Common myeloid progenitor, CD34-positive (primary cell): Measurements from ENCODE around the gene PIK3C2A.
"Not testable (repeated sequence)": the region's sequence is repeated elsewhere in the genome, so short reads cannot be mapped to it uniquely, and the experiment has no call there.

Experiments used
- CTCF ChIA-PET: fragments of 350-600 bp; sonication (Branson Sonifier 250); formaldehyde crosslinking; loops from one replicate; lab custom pipeline; 2021; ENCODE audit warnings: antibody characterized with exemption; lab: Charles Lee
- POLR2A ChIA-PET: fragments of 350-600 bp; sonication (Branson Sonifier 250); formaldehyde crosslinking; loops from one replicate; lab custom pipeline; 2021; ENCODE audit warnings: antibody characterized with exemption; lab: Charles Lee
- DNase-seq, 3 donors: peaks; one replicate each; pipeline versions ENCODE4 v3.0.0 to v3.0.0-alpha.2; 2013
- H3K27ac ChIP-seq, 2 experiments: 1 replicate in 1 of 2; 2 replicates in 1 of 2; pipeline ENCODE4 v1.7.0; 2013; ENCODE audit warnings: inconsistent platforms in 2 of 2, low read length in 2 of 2, mild to moderate bottlenecking in 2 of 2, low read depth in 1 of 2, moderate library complexity in 1 of 2; ENCODE audit not compliant: severe bottlenecking in 2 of 2, insufficient read depth in 1 of 2, poor library complexity in 1 of 2
- H3K27me3 ChIP-seq, 5 experiments: replicated peaks in 2 of 5; 1 replicate in 3 of 5; 2 replicates in 2 of 5; pipeline versions ENCODE4 v1.6.1 to v1.7.0; 2013; ENCODE audit warnings: low read length in 4 of 5, mild to moderate bottlenecking in 2 of 5, moderate library complexity in 2 of 5, inconsistent platforms in 1 of 5; ENCODE audit not compliant: insufficient read depth in 5 of 5, control insufficient read depth in 4 of 5
- H3K36me3 ChIP-seq, 4 experiments: 1 replicate in 2 of 4; 2 replicates in 2 of 4; pipeline versions ENCODE4 v1.6.1 to v1.7.0; 2013; ENCODE audit warnings: low read length in 3 of 4, control low read depth in 1 of 4, mild to moderate bottlenecking in 1 of 4; ENCODE audit not compliant: control insufficient read depth in 4 of 4, insufficient read depth in 4 of 4
- H3K4me1 ChIP-seq, 4 experiments: 1 replicate in 3 of 4; 2 replicates in 1 of 4; pipeline versions ENCODE4 v1.6.1 to v1.7.1; 2013; ENCODE audit warnings: low read length in 3 of 4, mild to moderate bottlenecking in 3 of 4, control low read depth in 1 of 4, inconsistent platforms in 1 of 4, moderate library complexity in 1 of 4; ENCODE audit not compliant: control insufficient read depth in 4 of 4, insufficient read depth in 4 of 4; ENCODE audit errors: control extremely low read depth in 1 of 4
- H3K4me3 ChIP-seq, 7 experiments: 1 replicate in 4 of 7; 2 replicates in 3 of 7; pipeline versions ENCODE4 v1.5.1 to v1.7.0; 2013; ENCODE audit warnings: mild to moderate bottlenecking in 7 of 7, low read length in 6 of 7, moderate library complexity in 6 of 7, inconsistent platforms in 2 of 7, low read depth in 2 of 7, control low read depth in 1 of 7; ENCODE audit not compliant: insufficient read depth in 4 of 7, control insufficient read depth in 1 of 7; ENCODE audit errors: extremely low read depth in 1 of 7
- H3K9me3 ChIP-seq, 5 experiments: 1 replicate in 4 of 5; 2 replicates in 1 of 5; pipeline versions ENCODE4 v1.6.1 to v1.7.1; 2013; ENCODE audit warnings: low read length in 4 of 5, mild to moderate bottlenecking in 2 of 5, inconsistent platforms in 1 of 5, low read depth in 1 of 5, moderate library complexity in 1 of 5; ENCODE audit not compliant: control insufficient read depth in 4 of 5, insufficient read depth in 2 of 5; ENCODE audit errors: control extremely low read depth in 1 of 5
- WGBS: methylation state at CpG from one replicate; pipeline ENCODE4 v1.1.5; 2013; ENCODE audit not compliant: insufficient coverage; 5-methylcytosine and 5-hydroxymethylcytosine counted together

PIK3C2A gene

DNA sequence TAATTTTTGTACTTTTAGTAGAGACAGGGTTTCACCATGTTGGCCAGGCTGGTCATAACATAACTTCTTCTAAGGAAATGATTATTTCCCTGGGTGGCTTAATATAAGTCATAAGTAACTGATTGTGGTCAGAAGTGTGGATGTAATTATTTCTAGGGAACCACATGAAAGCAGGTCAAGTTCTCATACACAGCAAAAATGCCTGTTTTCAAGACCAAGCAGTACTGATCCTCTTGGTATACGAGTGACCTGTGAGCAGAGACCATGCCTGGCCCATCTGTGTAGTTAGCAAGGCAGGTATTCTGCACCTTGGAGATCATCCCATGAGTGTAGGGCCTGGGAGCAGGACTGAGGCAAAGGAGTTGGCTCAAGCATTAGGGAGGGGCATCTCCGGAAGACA, 36.3 kb upstream of the PIK3C2A start:
- no peak overlapping the region for H3K27ac ChIP-seq
- no peaks in the 10 kb centered on the region for H3K36me3 ChIP-seq
- CTCF ChIA-PET = interaction anchor here (1.4 kb wide), 1 partner anchor 13 kb away, joined by 3 read pairs; no protein-coding TSS in a partner anchor
- H3K27me3 ChIP-seq = no peaks in the 10 kb centered on the region
- WGBS = 100% methylated on average over 1 of the region's 2 CpGs
- no peak overlapping the region for H3K4me3 ChIP-seq
- no peaks in the 10 kb centered on the region for H3K9me3 ChIP-seq
- POLR2A ChIA-PET = no interaction called here
- DNase-seq = peak in 1 of 3 donors; percentile 32
- peaks cover 1 to 18% (median 10%) of the 10 kb centered on the region in 4 experiments for H3K4me1 ChIP-seq

DNA sequence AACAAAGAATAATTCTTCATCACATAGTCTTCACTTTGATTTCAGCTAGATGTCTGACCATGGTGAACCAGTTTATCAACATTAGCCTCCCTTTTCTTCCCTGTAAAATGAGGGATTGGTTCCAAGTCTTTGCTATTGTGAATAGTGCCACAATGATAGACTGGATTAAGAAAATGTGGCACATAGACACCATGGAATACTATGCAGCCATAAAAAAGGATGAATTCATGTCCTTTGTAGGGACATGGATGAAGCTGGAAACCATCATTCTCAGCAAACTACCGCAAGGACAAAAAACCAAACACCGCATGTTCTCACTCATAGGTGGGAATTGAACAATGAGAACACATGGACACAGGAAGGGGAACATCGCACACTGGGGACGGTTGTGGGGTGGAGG, 35.2 kb upstream of the PIK3C2A start:
- H3K9me3 ChIP-seq, H3K27ac ChIP-seq, DNase-seq, H3K4me3 ChIP-seq, POLR2A ChIA-PET, H3K27me3 ChIP-seq, H3K36me3 ChIP-seq: not testable (repeated sequence)
- H3K4me1 ChIP-seq = peaks cover 1 to 18% (median 10%) of the 10 kb centered on the region in 4 experiments
- CTCF ChIA-PET = interaction anchor here (0.6 to 1.5 kb wide), 4 partner anchors 14 to 122 kb away, joined by 3 to 6 read pairs (median 4); no protein-coding TSS in a partner anchor
- WGBS = no CpG with 5 or more reads among the region's 4 CpGs

DNA sequence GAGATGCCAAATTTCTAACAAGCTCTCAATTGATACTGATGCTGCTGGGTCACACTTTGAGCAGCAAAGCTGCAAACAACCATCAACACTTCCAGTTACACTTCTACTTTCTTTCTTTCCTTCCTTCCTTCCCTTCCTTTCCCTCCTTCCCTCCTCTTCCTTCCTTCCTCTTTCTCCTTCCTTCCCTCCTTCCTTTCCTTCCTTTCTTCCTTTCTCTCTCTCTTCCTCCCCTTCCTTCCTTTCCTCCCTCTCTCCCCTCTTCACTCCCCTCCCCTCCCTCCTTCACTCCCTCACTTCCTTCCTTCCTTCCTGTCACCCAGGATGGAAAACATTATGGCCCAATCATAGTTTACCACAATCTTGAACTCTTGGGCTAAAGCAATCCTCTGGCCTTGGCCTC, 33.0 kb upstream of the PIK3C2A start:
- Histone ChIP-seq H3K4me1 (peaks cover 1 to 18% (median 10%) of the 10 kb centered on the region in 4 experiments), H3K36me3 (no peaks in the 10 kb centered on the region), H3K27me3 (no peaks in the 10 kb centered on the region), H3K27ac (no peak overlapping the region), H3K9me3 (no peaks in the 10 kb centered on the region), H3K4me3 (no peak overlapping the region)
- ChIA-PET POLR2A (no interaction called here), CTCF (interaction anchor here (0.7 to 1.9 kb wide), 3 partner anchors 8 to 31 kb away, joined by 3 to 6 read pairs (median 3); no protein-coding TSS in a partner anchor)
- DNase-seq = no peak

DNA sequence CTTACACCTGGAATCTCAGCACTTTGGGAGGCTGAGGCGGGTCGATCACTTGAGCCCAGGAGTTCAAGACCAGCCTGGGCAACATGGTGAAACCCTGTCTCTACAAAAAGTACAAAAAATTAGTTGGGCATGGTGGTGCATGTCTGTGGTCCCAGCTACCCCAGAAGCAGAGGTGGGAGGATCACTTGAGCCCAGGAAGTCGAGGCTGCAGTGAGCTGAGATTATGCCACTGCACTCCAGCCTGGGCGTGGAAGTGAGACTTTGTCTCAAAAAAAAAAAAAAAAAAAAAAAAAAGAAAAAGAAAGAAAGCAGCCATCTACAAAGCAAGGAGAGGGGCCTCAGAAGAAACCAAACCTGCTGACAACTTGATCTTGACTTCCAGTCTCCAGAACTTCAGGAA, 32.1 kb upstream of the PIK3C2A start:
- CTCF ChIA-PET, POLR2A ChIA-PET, H3K9me3 ChIP-seq, H3K36me3 ChIP-seq, DNase-seq, H3K27ac ChIP-seq, H3K27me3 ChIP-seq, H3K4me3 ChIP-seq: not testable (repeated sequence)
- H3K4me1 ChIP-seq = peaks cover 1 to 14% (median 7%) of the 10 kb centered on the region in 4 experiments
- whole genome bisulfite sequencing = 100% methylated on average over 2 of the region's 4 CpGs

DNA sequence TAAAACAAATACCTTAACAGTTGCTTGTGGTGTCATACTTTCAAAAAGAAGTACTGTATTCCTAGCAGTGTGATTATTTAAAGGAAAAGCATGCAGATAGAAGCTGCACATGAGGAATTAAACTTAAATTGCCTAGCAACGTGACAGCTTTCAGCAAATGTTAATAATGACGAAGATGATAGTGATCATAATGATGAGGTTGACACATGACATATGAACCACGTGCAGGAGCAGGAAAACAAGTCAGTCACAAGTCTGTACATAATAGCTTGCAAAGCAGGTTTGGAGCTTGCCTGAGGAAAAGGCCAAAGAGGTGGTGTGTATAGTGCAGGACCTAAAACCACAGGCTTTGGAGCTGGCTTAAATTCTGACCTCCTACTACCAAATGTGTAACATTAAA, 30.6 kb upstream of the PIK3C2A start:
- Histone ChIP-seq H3K9me3 (no peaks in the 10 kb centered on the region), H3K4me3 (no peak overlapping the region), H3K36me3 (no peaks in the 10 kb centered on the region), H3K27me3 (no peaks in the 10 kb centered on the region), H3K27ac (no peak overlapping the region), H3K4me1 (peaks cover 0 to under 1% (median 0%) of the 10 kb centered on the region in 4 experiments)
- ChIA-PET CTCF (interaction anchor here (1.2 to 1.4 kb wide), 3 partner anchors 8 to 15 kb away, joined by 3 to 4 read pairs (median 3); no protein-coding TSS in a partner anchor), POLR2A (no interaction called here)
- 70% methylated on average over 3 of the region's 3 CpGs for WGBS
- no peak for DNase-seq

DNA sequence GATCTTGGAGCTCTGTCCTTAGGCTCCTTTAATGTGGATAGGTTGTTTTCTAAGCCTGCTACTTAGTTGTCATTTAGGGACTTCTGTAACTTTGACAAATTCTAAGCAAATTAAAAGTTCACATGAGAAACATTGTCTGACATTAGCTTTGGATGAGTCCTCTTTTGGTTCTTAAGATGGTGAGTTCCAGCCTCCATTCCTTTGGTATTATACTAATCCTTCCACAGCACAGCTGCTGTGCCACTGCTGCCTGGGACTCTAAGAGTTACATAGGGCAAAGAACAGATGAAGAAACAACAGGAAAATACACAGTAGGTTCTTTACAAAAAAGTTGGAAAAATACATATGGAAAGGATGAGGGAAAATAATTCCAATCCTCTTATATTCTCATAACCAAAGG, 25.3 kb upstream of the PIK3C2A start:
- CTCF ChIA-PET = interaction anchor here (0.6 to 2.0 kb wide), 3 partner anchors 9 to 272 kb away, joined by 3 to 6 read pairs (median 3); no protein-coding TSS in a partner anchor
- no peaks in the 10 kb centered on the region for H3K9me3 ChIP-seq
- POLR2A ChIA-PET = interaction anchor here (1.2 kb wide), 1 partner anchor 44 kb away, joined by 3 read pairs; no protein-coding TSS in a partner anchor

DNA sequence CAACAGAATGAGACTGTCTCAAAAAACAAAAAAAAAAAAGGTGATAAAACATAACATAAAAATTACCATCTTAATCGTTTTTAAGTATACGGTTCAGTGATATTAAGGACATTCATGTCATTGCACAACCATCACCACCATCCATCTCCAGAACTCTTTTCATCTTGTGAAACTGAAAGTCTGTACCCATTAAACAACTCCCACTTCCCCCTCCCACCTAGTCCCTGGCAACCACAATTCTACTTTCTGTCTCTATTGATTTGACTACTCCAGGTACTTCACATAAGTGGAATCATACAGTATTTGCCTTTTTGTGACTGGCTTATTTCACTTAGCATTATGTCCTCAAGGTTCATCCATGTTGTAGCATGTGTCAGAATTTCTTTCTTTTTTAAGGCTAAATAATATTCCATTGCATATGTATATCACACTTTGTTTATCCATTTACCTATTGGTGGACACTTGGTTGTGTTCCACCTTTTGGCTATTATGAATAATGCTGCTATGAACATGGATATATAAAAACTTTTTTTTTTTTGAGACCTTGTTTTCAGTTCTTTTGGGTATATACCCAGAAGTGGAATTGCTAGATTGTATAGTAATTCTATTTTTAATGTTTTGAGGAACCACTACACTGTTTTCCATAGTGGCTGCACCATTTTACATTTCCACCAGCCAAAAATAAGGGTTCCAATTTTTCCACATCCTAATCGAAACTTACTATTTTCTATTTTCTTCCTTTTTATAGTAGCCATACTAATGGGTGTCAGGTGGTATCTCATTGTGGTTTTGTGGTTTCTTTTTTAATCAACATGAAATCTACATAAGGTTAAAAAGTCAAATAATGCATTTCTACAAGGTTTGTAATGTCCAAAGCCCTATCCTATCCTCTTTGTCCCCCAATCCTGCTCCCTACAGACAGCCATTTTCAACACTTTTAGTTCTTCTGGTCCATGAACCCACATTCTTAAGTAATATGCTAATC, 23.4 kb upstream of the PIK3C2A start:
- Histone ChIP-seq H3K27ac (no peak overlapping the region), H3K27me3 (no peaks in the 10 kb centered on the region), H3K4me1 (peaks cover 0 to 6% (median 3%) of the 10 kb centered on the region in 4 experiments), H3K9me3 (no peaks in the 10 kb centered on the region), H3K36me3 (no peaks in the 10 kb centered on the region), H3K4me3 (no peak overlapping the region)
- CTCF ChIA-PET = interaction anchor here (0.5 to 2.1 kb wide), 11 partner anchors 7 to 153 kb away, joined by 3 to 11 read pairs (median 6); partner anchors contain the start of gene NUCB2
- POLR2A ChIA-PET = no interaction called here
- peak in 2 of 3 donors; percentile 29 to 39 for DNase-seq
- 88% methylated on average over 1 of the region's 3 CpGs for WGBS

More for the DNA sequence above, 25.3 kb upstream of the PIK3C2A start:
- no peak overlapping the region for H3K4me3 ChIP-seq
- no peaks in the 10 kb centered on the region for H3K27me3 ChIP-seq
- H3K27ac ChIP-seq = no peak overlapping the region
- peaks cover 0 to 6% (median 3%) of the 10 kb centered on the region in 4 experiments for H3K4me1 ChIP-seq
- H3K36me3 ChIP-seq = no peaks in the 10 kb centered on the region
- no peak for DNase-seq
